Measurements from ENCODE around the gene GFOD1. TPM values are rescaled to one million over a fixed set of nuclear protein-coding genes. Genes with fewer than 3 reads are reported as not detected.

The GFOD1 gene
- total RNA-seq, 4 donors from 2014 or later: 12.2 to 78.2 (median 45.7) TPM

DNA sequence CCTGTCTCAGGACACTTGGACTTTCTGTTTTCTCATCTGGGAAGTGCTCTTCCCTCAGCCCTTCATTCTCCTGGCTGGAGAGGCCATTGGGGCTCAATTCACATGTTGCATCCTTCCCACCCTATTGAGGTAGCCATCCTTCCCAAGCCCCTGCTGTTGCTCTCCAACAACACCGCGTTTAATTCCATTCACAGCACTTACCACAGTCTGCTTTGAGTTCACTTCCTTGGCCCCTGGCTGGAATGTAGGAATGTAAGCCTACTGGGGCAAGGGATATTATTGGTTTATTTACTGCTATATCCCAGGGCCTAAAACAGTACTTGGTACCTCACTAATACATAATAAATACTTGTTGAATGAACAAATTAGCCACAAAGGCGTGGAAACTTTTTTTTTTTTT, 6.7 kb upstream of the GFOD1 start:
- no peak for ATAC-seq (ENCODE audit: low FRiP score)
- TF ChIP-seq, protein P1, sequence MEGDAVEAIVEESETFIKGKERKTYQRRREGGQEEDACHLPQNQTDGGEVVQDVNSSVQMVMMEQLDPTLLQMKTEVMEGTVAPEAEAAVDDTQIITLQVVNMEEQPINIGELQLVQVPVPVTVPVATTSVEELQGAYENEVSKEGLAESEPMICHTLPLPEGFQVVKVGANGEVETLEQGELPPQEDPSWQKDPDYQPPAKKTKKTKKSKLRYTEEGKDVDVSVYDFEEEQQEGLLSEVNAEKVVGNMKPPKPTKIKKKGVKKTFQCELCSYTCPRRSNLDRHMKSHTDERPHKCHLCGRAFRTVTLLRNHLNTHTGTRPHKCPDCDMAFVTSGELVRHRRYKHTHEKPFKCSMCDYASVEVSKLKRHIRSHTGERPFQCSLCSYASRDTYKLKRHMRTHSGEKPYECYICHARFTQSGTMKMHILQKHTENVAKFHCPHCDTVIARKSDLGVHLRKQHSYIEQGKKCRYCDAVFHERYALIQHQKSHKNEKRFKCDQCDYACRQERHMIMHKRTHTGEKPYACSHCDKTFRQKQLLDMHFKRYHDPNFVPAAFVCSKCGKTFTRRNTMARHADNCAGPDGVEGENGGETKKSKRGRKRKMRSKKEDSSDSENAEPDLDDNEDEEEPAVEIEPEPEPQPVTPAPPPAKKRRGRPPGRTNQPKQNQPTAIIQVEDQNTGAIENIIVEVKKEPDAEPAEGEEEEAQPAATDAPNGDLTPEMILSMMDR (IDR thresholded peaks at IDR 0.05): no peak
- DNase-seq (ENCODE audit: low spot score): no peak

- TF ChIP-seq, protein P1 (IDR thresholded peaks at IDR 0.05): no peak
- no peak for DNase-seq (ENCODE audit: low spot score)
- ATAC-seq (ENCODE audit: low FRiP score): no peak
Measured at GRCh38 chr6:13493147-13493546, 5.7 kb upstream of the GFOD1 start.

GRCh38 chr6:13492357-13492756, 5.0 kb upstream of the GFOD1 start:
- no peak for DNase-seq (ENCODE audit: low spot score)
- TF ChIP-seq, protein P1 (IDR thresholded peaks at IDR 0.05): no peak
- no peak for ATAC-seq (ENCODE audit: low FRiP score)

DNA sequence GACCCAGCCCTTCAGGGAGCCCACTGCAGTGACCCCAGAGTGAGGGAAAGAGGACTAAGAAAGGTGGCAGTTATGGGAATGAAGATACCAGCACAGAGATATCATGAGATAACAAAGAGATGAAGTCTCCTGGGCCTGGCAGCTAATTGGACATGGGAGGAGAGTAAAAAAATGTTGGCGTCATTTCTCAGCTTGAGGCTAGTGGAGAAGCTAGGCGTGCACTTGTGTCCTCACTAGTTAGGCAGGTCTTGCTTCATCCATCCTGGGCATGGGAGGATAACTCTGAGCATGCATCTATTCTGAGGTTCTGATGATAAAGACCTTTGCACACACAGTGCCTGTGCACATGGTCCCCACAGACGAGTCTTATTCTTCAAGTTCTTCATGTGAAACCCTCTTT, 4.1 kb upstream of the GFOD1 start:
- DNase-seq (ENCODE audit: low spot score) (no peak), ATAC-seq (ENCODE audit: low FRiP score) (no peak)
- TF ChIP-seq, protein P1 (IDR thresholded peaks at IDR 0.05): no peak

DNA sequence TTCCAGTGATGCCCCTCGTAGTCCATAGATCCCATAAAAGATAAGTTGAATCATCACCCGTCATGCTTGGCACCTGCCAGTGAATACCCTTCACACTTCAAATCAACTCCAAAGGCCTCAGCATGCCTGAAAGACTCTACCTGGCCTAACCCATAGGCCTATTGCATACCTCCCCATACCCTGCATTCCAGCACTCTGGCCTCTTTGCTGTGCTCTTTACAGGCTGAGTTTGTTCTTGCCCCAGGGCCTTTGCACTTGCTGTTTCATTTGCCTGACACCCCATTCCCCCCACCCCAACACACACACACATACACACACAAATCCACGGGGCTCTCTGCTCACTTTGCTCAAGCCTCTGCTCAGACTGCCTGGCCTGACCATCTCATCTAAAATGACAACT, 3.0 kb upstream of the GFOD1 start:
- DNase-seq (ENCODE audit: low spot score) (no peak), ATAC-seq (ENCODE audit: low FRiP score) (no peak)
- TF ChIP-seq, protein P1 (IDR thresholded peaks at IDR 0.05): no peak

- TF ChIP-seq, protein P1 (IDR thresholded peaks at IDR 0.05): no peak
- ATAC-seq (ENCODE audit: low FRiP score): no peak
- DNase-seq (ENCODE audit: low spot score): no peak
Measured at GRCh38 chr6:13488896-13489237, 1.5 kb upstream of the GFOD1 start.

- ATAC-seq (ENCODE audit: low FRiP score) (peak; percentile 13), DNase-seq (ENCODE audit: low spot score) (no peak)
- TF ChIP-seq, protein P1 (IDR thresholded peaks at IDR 0.05): no peak
Measured at GRCh38 chr6:13488015-13488895, 855 bp upstream of the GFOD1 start.

Measured in omental fat pad (tissue), 4 donors.